ENCODE measurements around the gene PTX4.

- no peak for TF ChIP-seq CTCF (IDR thresholded peaks at IDR 0.05)
- peak; percentile 14 to 77 for TF ChIP-seq POLR2A (IDR thresholded peaks at IDR 0.05)
- TF ChIP-seq POLR2AphosphoS5 (IDR thresholded peaks at IDR 0.05; ENCODE audit: insufficient read depth in 1 of 2, low read depth in 1 of 2), result peak; percentile 66 to 83
Observed at GRCh38 chr16:1474796-1475551, 13.8 kb downstream of the PTX4 start, which contains the start of gene CLCN7.
